Activated T-cell treated with anti-CD3 and anti-CD28 coated beads, Interleukin-2, amount 50 U/mL, for 24 hours (primary cell): ENCODE measurements around the gene ROCK2.
A peak's percentile ranks its signal among the peaks of the same experiment; 100 is the strongest.

Experiments used
- DNase-seq: peaks from one replicate; pipeline ENCODE4 v3.0.0-alpha.2; 2020
- H3K27ac Mint-ChIP-seq: 2 replicates; pipeline ENCODE4 v1.8.0; 2020; ENCODE audit warnings: mild to moderate bottlenecking, mixed read lengths
- H3K27me3 Mint-ChIP-seq: 2 replicates; pipeline ENCODE4 v1.8.0; 2020; ENCODE audit warnings: mixed read lengths
- H3K36me3 Mint-ChIP-seq: 2 replicates; pipeline ENCODE4 v1.8.0; 2020; ENCODE audit warnings: low read depth, mixed read lengths
- H3K4me1 Mint-ChIP-seq: 2 replicates; pipeline ENCODE4 v1.8.0; 2020; ENCODE audit warnings: low read depth, mixed read lengths
- H3K4me3 Mint-ChIP-seq: 2 replicates; pipeline ENCODE4 v1.8.0; 2020; ENCODE audit warnings: mild to moderate bottlenecking, moderate library complexity, mixed read lengths
- H3K9me3 Mint-ChIP-seq: 2 replicates; pipeline ENCODE4 v1.8.0; 2020; ENCODE audit warnings: mixed read lengths

ROCK2 gene

DNA sequence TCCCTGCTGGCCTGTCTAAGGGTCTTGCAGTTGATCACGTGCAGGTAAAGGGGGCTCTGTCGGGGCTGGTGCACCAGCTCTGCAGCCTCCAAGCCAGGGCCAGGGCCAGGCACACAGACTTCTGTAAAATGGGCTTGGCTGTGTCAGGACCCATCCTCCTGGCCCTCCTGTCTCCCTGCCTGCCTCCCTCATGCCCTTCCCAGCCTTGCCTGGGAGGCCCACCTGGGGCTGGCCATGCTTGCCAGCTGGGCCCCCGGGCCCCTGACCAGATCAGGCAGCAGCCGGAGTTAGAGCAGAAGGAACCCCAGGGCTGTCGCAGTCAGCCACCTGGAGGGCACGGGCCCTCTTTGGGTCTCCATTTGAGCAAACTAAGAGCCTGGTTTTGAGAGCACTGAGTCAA, 187.1 kb downstream of the ROCK2 start:
- H3K4me3 Mint-ChIP-seq, result no peak overlapping the region
- no peaks in the 10 kb centered on the region for H3K27me3 Mint-ChIP-seq
- peaks cover 25% of the 10 kb centered on the region for H3K4me1 Mint-ChIP-seq
- H3K36me3 Mint-ChIP-seq, result peaks cover 2% of the 10 kb centered on the region
- H3K9me3 Mint-ChIP-seq, result no peaks in the 10 kb centered on the region
- no peak overlapping the region for H3K27ac Mint-ChIP-seq
- DNase-seq, result no peak

DNA sequence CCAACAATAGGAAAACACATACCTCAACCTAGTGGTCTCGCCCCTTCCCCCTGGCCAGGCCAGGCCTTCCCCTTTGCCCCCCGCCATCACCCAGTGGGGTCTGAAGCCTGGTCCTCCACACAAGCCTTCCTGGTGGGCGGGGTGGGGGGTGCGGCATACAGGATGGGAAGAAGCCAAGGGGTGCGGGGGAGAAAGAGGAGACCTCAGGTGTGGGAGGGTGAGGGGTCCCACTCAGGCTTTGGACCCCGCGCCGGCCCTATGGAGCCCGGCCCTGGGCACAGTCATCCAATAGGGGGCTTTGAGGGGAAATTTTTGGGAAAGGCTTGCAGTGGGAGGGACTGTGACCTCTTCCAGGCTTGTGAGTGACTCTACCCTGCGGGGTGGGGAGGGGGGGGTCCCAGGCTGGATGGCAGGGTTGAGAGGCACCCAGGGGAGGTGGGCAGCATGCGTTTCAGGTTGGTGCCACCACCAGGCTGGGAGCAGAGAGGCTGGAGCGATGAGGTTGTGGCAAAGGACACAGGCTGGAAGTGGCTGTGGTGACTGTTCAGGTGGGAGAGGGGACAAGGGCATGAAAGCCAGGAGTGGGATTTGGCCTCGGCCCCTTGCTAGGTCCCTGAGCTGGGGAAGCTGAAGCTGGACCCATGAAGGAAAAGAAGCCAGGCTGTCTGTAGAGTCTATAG, 187.9 kb downstream of the ROCK2 start:
- Mint-ChIP-seq H3K4me3 (peak overlapping the region; percentile 70), H3K27me3 (no peaks in the 10 kb centered on the region), H3K4me1 (peaks cover 25% of the 10 kb centered on the region), H3K27ac (no peak overlapping the region), H3K9me3 (no peaks in the 10 kb centered on the region), H3K36me3 (no peaks in the 10 kb centered on the region)
- no peak for DNase-seq

DNA sequence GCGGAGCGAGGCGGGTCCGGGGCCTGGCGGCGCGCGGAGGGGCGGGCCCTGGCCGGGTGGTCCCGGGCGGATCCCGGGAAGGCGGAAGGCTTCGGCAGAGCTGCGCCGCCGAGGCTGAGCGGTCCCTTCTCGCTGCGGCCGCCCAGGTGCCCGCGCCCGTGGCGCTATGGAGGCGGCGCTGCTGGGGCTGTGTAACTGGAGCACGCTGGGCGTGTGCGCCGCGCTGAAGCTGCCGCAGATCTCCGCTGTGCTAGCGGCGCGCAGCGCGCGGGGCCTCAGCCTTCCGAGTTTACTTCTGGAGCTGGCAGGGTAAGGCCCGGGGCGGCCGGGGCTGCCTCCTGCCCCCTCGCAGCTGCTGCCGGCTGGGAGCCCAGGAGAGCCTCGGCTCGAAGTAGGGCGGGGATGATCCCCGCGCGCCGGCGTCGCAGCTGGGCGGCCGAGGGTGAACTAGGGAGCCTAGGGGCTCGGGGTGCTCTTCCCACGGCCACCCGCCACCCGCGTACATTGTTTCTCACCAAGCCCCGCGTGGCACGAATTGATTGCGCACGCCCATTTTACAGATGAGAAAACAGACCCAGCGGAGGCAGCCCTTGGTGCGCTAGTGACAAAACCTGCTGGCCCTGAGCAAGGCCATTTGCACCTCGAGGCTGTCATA, 188.9 kb downstream of the ROCK2 start, which contains the start of gene SLC66A3:
Gene SLC66A3, plus strand, starts transcription at position 87 of the 655 bp plus-strand sequence. Its CDS starts 80 bp downstream, at position 167.
- peaks cover 18% of the 10 kb centered on the region for H3K4me1 Mint-ChIP-seq
- H3K36me3 Mint-ChIP-seq, result no peaks in the 10 kb centered on the region
- H3K27ac Mint-ChIP-seq, result peak within 1 kb of the TSS; percentile 87
- H3K4me3 Mint-ChIP-seq, result peak within 1 kb of the TSS; percentile 75
- H3K27me3 Mint-ChIP-seq, result no peaks in the 10 kb centered on the region
- no peak for DNase-seq
- no peaks in the 10 kb centered on the region for H3K9me3 Mint-ChIP-seq

DNA sequence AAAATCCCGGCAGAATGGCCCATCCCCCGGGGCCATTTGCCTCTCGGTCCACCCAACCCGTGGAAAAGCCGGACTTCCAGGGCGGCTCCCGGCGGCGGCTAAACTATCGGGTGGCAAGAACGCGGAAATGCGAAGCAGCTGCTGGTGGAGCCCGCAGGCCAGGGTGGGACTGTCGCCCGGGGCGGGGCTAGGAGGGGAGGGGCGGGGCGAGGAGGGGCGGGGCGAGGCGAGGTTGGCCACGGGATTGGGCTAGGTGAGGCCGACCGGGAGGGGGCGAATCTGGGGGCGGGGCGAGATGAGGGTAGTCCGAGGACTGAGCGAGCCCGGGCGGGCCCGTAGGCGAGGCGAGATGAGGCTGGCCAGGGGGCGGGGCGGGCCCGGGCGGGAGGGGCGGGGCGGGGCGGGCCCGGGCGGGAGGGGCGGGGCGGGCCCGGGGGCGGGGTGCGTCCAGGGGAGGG, 189.5 kb downstream of the ROCK2 start:
- Mint-ChIP-seq H3K27me3 (no peaks in the 10 kb centered on the region), H3K27ac (peak overlapping the region; percentile 87), H3K9me3 (no peaks in the 10 kb centered on the region), H3K36me3 (no peaks in the 10 kb centered on the region), H3K4me1 (peaks cover 14% of the 10 kb centered on the region), H3K4me3 (peak overlapping the region; percentile 75)
- peak; percentile 98 for DNase-seq

DNA sequence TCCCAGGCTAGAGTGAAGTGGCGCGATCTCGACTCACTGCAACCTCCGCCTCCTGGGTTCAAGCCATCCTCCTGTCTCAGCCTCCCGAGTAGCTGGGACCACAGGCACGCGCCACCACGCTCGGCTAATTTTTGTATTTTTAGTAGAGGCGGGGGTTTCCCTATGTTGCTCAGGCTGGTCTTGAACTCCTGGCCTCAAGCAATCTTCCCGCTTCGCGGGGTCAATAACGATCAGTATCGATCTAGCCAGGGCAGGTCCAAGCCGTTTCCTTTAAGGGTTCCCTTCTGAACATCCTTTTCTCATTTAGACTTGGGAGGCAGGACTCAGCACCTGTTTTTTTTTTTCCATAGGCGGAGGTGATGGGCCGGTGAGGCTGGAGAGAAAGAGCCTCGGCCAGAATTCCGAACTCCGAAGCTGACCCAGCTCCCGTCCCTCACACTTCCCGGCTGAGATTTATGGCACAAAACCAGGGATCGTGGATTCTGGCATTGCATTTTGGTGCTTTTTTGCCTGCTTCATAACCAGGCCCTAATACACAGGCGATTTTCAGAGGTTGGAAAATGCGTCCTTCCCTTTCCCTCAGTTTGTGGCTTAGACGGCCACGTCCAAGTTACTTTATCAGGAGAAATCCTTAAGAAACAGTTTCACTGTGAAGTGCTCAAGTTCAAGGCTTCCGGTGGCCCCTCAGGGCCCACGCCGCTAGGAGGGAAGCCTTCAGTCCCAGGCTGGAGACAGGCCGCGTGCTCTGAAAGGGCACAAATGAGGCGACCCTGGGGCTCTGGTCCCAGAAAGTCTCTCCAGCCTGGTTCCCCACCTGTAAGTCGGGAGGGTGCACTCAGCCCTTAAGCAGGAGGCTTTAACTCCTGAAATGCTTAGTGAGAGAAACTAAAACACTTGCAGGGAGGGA, 190.2 kb downstream of the ROCK2 start:
- no peaks in the 10 kb centered on the region for H3K27me3 Mint-ChIP-seq
- H3K4me1 Mint-ChIP-seq, result peaks cover 14% of the 10 kb centered on the region
- DNase-seq, result no peak
- H3K4me3 Mint-ChIP-seq, result peak overlapping the region; percentile 75
- no peaks in the 10 kb centered on the region for H3K9me3 Mint-ChIP-seq
- H3K36me3 Mint-ChIP-seq, result no peaks in the 10 kb centered on the region
- H3K27ac Mint-ChIP-seq, result peak overlapping the region; percentile 87

DNA sequence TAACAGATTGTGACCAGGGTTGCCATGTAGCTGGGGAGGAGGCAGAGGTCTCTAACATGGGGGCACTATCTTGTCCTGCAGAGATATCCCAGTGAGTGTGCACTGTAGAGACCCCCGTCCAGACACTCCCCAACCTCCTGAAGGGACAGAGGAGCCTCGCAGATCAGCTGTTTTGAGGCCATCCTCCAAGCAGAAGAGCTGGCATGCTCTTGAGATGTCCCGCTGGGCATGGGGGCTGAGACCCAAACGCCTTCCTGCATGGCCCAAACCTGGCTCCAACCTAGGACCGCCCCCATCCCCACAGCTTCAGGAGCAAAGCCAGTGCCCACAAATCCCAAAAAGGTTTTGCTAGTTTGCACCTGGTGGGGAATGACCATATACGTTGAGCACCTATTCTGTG, 191.8 kb downstream of the ROCK2 start:
- no peak for DNase-seq
- H3K36me3 Mint-ChIP-seq, result no peaks in the 10 kb centered on the region
- no peaks in the 10 kb centered on the region for H3K9me3 Mint-ChIP-seq
- no peak overlapping the region for H3K4me3 Mint-ChIP-seq
- H3K27me3 Mint-ChIP-seq, result no peaks in the 10 kb centered on the region
- no peak overlapping the region for H3K27ac Mint-ChIP-seq
- peaks cover 14% of the 10 kb centered on the region for H3K4me1 Mint-ChIP-seq

DNA sequence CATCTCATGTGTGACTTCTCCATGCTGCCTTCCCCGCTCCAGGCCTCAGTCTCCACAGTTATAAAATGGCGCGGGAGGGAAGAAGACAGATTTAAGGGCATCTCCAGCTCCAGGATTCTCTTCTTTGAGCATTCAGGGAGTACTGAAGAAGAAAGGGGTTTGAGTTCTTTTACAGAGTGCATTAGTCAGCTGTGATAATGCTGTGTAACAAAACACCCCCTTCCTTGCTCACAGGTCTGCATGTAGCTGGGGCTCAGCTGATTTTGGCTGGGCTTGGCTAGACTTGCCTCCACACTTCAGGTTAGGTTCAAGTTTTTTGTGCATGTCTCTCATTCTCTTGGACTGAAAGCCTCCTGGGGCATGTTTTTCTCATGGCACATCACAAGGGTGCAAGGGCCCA, 197.2 kb downstream of the ROCK2 start:
- no peaks in the 10 kb centered on the region for H3K4me1 Mint-ChIP-seq
- no peaks in the 10 kb centered on the region for H3K9me3 Mint-ChIP-seq
- H3K36me3 Mint-ChIP-seq, result no peaks in the 10 kb centered on the region
- no peak overlapping the region for H3K4me3 Mint-ChIP-seq
- peaks cover 2% of the 10 kb centered on the region for H3K27me3 Mint-ChIP-seq
- no peak overlapping the region for H3K27ac Mint-ChIP-seq
- no peak for DNase-seq

DNA sequence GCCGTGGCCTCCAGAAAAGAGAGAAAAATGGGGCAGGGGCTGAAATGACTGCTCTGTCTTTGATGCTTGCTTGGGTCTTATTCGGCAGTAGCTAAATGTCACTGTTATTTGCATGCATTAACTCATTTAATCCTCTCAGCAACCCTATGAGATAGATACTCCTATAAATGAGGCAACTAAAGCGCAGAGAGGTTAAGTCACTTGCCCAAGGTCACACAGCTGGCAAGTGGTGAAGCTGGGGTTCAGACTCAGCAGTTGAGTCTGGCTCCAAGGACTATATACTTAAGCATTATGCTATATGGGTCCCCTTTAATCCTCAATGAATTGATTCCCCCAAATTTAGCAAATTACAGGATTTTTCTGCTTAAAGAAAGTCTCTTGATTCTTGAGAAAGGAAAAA, 198.4 kb downstream of the ROCK2 start:
- Mint-ChIP-seq H3K4me3 (no peak overlapping the region), H3K9me3 (no peaks in the 10 kb centered on the region), H3K36me3 (no peaks in the 10 kb centered on the region), H3K4me1 (no peaks in the 10 kb centered on the region), H3K27me3 (peaks cover 7% of the 10 kb centered on the region), H3K27ac (no peak overlapping the region)
- DNase-seq, result no peak

DNA sequence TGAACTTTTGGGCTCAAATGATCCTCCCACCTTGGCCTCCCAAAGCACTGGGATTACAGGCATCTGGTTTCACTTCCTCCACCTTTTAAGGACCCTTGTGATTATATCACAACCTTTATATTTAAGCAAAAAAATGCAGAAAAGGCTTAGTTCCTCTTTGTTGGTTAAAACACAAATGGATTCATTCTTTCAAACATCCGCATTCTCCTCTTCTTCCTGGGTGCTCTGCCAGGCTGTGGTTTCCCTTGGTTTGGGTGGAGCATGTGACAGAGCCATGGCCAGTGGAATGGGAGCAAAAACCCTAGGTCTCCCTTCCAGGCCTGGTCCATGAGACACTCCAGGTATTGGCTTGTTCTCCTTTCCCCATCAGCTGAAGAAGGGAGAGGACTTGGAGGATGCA, 199.1 kb downstream of the ROCK2 start:
- no peak for DNase-seq
- Mint-ChIP-seq H3K9me3 (no peaks in the 10 kb centered on the region), H3K4me1 (no peaks in the 10 kb centered on the region), H3K4me3 (no peak overlapping the region), H3K27me3 (peaks cover 7% of the 10 kb centered on the region), H3K27ac (no peak overlapping the region), H3K36me3 (no peaks in the 10 kb centered on the region)

DNA sequence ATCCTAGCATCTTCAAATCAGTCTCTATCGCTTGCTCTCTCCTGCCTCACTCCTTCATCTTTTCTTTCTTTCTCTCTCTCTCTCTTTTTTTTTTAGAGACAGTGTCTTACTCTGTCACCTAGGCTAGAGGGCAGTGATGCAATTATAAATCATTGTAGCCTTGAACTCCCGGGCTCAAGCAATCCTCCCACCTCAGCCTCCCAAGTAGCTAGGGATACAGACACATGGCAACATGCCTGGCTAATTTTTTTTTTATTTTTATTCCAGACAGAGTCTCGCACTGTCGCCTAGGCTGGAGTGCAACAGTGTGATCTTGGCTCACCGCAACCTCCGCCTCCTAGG, 199.7 kb downstream of the ROCK2 start:
- DNase-seq, result no peak
- no peaks in the 10 kb centered on the region for H3K9me3 Mint-ChIP-seq
- H3K4me1 Mint-ChIP-seq, result no peaks in the 10 kb centered on the region
- no peak overlapping the region for H3K4me3 Mint-ChIP-seq
- H3K27ac Mint-ChIP-seq, result no peak overlapping the region
- H3K36me3 Mint-ChIP-seq, result no peaks in the 10 kb centered on the region
- H3K27me3 Mint-ChIP-seq, result peaks cover 7% of the 10 kb centered on the region

DNA sequence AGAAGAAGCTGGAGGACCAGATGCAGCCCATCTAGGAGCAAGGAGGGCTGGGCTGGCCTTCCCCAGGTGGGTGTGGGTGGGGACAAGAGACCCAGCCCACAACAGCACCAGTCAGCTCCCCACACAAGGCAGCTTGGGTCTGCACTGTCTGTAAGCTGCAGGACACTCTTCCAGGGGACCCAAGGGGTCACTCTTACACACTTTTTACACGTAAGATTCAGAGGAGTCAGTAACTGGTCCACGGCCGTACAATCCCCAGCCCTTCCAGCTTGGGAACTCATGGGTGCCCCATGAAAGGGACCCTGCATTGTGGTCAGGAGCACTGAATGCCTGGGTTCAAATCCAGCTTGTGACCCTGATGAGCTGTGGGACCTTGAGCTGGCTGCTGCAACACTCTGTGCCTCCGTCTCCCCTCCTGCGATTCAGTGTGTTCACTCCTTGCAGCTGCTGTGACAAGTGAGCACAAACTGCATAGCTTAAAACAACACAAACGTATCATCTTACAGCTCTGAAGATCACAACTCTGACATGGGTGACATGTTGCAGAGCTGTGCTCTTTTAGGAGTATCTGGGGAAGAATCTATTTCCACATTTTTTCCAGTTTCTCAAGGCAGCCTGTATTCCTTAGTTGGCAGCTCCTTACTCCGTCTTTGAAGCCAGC, 200.2 kb downstream of the ROCK2 start:
- Mint-ChIP-seq H3K27me3 (peaks cover 7% of the 10 kb centered on the region), H3K27ac (no peak overlapping the region), H3K4me1 (no peaks in the 10 kb centered on the region), H3K9me3 (no peaks in the 10 kb centered on the region), H3K36me3 (no peaks in the 10 kb centered on the region), H3K4me3 (no peak overlapping the region)
- no peak for DNase-seq

DNA sequence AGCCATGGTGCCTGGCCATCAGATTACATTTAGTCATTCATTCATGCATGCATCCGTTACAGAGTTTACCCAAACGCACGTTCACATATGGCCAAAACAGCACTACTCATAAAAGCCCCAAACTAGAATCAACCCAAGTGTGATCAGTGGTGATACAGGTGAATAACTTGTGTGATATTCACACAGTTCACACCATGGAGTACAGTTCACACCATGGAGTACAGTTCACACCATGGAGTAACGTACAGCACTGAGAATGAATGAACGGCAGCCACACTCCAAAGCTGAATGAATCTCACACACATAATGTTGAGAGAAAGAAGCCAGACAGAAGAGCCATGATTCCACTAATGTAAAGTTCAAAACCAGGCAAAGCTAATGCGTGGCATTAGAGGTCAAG, 201.4 kb downstream of the ROCK2 start:
- DNase-seq, result no peak
- H3K36me3 Mint-ChIP-seq, result no peaks in the 10 kb centered on the region
- no peak overlapping the region for H3K4me3 Mint-ChIP-seq
- H3K4me1 Mint-ChIP-seq, result no peaks in the 10 kb centered on the region
- H3K9me3 Mint-ChIP-seq, result no peaks in the 10 kb centered on the region
- H3K27ac Mint-ChIP-seq, result no peak overlapping the region
- peaks cover 7% of the 10 kb centered on the region for H3K27me3 Mint-ChIP-seq

DNA sequence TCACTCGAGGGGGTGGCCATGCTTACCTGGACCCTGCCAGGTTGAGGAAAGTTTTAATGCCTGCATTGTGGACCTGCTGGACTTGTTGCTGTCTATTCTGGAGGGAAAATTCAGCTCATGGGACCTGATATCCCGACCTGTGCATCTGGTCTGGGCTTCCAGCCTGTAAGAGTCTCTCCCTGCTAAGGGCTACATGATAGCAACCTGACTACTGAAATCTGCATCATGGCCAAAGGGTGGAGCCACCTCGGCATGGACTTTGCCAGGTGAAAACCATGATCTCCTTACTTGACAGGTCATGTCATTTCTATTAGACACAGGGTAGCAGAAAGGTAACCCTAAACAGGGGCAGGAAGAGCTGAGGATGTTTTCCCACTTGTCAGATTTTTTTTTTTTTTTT, 202.1 kb downstream of the ROCK2 start:
- Mint-ChIP-seq H3K27ac (no peak overlapping the region), H3K9me3 (no peaks in the 10 kb centered on the region), H3K4me3 (no peak overlapping the region), H3K36me3 (no peaks in the 10 kb centered on the region), H3K4me1 (no peaks in the 10 kb centered on the region), H3K27me3 (peaks cover 7% of the 10 kb centered on the region)
- no peak for DNase-seq

DNA sequence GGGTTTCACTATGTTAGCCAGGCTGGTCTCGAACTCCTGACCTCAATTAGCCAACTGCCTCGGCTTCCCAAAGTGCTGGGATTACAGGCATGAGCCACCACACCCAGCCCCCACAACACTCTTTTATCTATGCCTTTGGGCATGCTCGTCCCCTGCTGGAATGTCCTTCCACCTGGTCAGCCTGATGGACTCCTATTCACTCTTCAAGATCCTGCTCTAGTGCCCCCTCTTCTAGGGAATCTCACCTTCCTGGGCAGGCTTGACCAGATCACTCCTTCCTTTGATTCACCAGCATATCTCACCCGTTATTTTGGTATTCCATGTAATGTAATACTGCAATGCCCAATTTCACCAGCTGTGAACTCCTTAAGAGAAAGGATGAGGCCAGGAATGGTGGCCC, 203.1 kb downstream of the ROCK2 start:
- no peak for DNase-seq
- no peaks in the 10 kb centered on the region for H3K9me3 Mint-ChIP-seq
- H3K27ac Mint-ChIP-seq, result no peak overlapping the region
- H3K4me1 Mint-ChIP-seq, result no peaks in the 10 kb centered on the region
- H3K27me3 Mint-ChIP-seq, result peaks cover 7% of the 10 kb centered on the region
- H3K36me3 Mint-ChIP-seq, result no peaks in the 10 kb centered on the region
- H3K4me3 Mint-ChIP-seq, result no peak overlapping the region
